GM21447 (cell line): ENCODE results near the gene NKIRAS2.

Experiments used
- ATAC-seq: cut with Tn5 transposase; IDR thresholded peaks from one replicate; pipeline ENCODE4 v1.9.1; 2021; ENCODE audit not compliant: unreplicated experiment

The NKIRAS2 gene

DNA sequence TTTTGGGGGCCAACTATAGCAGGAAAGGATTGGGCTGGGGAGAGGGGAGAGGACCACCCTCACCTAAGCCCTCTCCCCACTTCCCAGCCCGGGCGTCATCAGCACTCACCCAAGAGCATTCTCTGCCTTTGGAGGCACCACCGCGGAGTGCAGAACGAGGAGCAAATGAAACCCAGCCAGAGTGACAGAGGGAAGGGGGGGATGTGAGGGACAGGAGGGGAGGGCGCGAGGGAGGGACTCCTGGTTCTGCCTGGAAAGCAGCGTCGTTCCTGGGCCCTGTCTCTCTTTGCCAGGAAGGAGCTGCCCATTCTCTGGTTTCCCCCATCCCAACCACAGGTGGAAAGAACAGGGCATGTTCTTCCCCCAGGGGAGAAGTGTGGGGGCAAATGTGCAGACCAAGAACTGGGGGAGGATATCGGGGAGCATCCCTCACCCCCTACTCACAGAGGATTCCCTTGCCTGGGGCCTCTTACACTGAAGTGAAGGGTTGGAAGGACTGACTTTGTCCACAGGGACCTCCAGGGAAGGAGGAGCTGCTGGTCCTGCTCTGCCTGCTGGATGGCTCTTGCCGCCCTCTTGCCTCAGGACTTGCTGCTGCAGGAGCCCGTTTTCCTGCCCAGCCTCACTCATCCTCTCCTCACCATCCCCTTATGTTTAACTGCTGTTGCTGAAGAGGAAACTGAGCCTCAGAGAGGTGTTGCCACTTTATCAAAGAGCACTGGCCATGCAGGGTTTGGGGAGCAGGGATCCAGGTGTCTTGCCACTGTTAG, 34.0 kb downstream of the NKIRAS2 start:
- ATAC-seq, result no peak

DNA sequence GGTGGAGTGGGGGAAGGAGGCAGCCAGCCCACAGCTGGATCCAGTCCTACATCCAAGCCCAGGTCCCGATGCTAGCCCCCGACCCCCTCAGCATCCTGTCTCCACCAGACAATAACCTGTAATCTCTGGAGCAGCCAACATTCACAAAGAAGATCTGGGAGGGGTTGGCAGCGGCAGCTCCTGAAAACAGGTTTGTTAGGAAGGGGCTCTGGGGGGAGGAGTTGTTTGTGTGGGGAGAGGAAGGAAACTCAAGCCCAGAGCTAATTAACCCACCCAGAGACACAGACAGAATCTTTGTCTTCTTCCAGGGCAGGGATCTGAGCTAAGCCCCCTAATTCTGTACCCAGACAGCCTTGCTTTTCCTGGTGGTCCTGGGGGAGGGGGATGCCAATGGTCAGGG, 35.1 kb downstream of the NKIRAS2 start:
- no peak for ATAC-seq

DNA sequence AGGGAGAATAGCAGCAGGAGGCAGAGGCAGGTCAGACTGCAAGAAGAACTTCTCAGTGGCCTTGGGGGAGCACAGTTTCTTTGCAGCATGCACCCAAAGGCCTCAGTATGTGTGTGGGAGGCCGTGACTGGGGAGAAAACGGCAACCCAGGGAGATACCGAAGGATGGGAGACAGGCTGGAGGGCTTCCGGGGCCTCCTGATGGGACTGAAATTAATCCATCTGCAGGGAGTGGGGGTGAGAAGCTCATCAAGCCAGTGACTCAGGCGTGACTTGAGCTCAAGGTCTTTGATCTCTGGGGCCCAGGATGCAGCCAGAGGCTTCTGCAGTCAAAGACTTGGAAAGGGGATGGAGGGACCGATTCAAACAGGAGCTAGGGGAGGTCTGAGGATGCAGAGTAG, 35.6 kb downstream of the NKIRAS2 start:
- ATAC-seq, result no peak

DNA sequence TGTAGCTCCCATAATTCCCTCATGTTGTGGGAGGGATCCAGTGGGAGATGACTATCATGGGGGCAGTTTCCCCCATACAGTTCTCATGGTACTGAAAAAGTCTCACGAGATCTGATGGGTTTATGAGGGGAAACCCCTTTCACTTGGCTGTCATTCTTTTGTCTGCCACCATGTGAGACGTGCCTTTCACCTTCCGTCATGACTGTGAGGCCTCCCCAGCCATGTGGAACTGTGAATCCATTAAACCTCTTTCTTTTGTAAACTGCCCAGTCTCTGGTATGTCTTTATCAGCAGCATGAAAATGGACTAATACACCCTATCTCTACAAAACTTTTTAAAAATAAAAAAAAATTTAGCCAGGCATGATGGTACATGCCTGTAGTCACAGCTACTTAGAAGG, 36.7 kb downstream of the NKIRAS2 start:
- no peak for ATAC-seq

DNA sequence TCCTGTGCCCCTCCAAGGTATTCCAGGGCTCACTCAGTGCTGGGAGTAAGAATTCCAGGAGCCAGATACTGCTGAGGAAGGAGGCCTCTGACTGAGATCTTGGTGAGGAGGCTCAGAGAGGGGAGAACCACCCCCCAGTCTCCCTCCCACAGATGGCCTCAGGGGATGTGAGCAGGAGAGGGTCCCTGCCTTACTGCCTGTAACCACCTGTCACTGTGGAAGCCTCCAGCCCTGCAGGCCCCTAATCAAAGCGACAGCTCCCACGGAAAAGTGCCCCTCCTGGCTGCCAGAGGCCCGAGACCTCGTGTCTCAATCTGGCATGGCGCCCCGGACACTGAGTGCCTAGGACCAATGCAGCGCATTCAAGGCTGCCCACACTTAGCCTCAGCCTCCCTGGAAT, 38.2 kb downstream of the NKIRAS2 start:
- no peak for ATAC-seq

DNA sequence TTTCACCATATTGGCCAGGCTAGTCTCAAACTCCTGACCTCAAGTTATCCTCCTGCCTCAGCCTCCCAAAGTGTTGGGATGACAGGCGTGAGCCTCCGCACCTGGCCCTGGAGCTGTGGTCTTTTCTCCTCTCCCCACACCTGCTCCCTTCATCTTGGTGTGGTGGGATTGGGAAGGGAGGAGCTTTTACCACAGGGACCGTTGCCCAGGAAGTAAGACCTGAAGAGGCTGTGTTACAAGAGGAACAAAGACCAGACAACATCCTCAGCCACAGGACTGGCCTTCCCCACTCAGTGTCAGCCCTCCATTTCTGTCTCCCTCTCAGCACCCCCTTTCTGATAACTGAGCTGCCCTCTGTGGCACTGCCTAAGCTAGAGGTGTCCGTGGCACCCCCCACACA, 39.9 kb downstream of the NKIRAS2 start:
- ATAC-seq, result no peak

DNA sequence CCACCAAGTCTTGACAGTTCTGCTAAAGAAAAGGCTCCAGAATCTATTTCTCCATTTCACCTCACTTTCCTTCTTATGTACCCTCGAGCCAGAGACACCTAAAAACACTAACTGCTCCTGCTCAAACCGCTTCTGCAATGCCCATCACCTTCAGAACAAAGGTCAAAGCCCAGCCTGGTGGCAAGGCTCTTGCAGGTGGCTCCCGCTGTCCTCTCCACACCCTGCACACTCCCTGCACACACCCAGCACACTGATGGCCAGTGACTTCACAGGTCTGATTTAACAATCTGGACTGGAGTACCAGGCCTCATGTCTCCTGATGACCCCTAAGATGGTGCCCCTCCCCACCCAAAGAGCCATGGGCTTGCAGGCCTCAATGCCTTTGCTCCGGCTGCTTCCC, 40.3 kb downstream of the NKIRAS2 start:
- ATAC-seq, result no peak

DNA sequence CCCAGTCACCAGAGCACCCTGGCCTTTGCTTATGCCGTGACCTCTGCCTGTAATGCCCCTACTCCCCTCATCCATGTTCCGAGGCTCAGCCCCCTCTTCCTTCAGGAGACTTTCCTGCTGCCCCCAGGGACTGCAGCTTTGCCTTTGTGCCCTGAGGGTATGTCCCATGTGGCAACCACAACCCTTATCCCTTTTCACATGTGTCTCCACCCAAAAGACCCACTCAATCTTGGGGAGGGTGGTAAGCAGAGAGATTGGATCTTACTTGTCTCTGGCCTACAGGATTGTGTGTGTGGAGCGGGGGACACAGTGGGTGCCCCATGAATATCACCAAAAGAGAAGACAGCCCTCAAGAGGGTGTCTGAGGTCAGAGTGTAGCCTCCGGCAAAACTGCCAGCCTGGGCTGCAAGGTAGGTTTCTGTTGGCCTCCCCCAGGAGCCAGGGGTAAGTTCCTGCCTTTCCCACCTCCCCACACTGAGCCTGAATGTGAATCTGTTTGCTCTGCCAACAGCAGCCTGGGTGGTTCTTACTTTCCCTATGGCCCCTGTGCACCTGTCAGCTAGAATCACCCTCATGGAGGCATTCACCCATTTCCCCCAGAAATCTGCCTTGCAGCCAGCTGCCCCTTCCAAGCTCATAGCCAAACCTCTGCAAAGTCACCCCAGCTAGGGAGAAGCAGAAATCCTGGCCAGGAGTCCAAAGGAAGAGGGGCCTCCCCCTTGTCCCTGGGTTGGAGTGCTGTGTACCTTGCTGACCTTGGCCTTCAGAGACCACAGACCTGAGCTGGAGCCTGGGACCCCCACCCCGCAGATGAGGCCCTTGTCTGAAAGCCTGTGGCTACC, 42.0 kb downstream of the NKIRAS2 start:
- no peak for ATAC-seq

DNA sequence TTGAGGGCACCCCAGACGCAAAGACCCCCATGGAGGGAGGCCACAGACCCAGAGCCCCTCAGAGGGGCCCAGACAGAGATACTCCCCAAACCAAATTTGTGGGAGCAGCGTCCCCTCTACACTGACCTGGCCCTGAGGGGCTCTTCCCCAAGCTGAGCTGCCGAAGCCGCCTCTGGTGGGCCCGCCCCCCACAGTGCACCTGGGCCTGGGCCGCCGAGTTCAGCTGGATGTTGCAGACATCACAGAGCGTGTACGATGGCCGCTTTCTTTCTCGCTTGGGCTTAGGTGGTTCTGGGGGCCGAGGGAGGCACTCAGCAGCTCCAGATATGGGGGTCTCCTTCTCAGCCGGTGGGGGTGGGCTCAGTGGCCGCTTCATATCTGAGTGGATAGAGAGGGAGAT, 42.8 kb downstream of the NKIRAS2 start:
- no peak for ATAC-seq

DNA sequence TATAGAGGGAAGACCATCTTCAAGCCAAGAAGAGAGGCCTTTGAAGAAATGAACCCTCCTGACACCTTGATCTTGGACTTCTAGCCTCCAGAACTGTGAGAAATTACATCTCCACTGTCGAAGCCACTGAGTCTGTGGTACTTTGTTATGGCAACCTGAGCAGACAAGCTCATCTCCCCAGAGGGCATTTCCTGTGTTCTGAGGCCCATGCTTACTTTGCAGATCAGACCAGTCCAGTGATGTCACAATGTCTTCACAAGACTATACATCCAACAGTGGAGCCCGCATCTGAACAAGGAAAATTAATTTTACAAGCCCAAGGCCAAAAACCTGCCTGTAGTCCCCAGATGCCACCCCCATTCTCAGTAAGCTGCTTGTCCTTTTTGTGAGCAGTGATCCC, 45.3 kb downstream of the NKIRAS2 start:
- ATAC-seq, result no peak

DNA sequence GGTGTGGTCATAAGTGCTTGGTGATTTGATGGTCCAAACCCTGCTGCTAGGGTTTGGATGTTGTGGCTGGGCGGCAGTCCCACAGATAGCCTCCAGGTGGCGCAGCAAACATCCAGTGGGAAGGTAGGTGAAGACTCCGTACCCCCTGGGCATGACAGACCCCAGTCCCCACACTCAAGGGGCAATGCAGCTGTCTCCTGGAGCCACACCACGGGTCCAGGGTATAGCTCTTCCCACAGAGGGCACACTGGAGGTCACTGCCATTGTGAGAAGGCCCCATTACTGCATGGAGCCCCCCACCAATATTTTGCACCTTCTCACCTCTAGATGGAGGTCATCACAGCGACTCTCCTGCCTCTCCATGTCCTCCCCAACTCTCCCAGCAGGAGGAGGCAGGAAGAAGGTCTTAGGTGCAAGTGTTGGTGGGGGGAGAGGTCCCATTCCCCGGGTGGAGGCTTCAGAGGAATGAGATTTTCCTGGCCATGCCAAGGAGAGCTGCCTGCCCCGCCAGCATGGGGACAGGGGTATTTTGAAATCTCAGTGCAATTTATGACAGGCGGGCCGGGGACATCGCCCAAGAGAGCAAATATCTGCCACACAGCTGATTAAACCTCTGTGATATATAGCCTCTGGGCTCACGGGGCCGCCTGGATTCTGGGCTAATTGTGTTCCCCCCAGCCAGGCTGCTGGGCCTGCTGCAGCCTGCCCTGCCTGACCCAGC, 47.6 kb downstream of the NKIRAS2 start:
- no peak for ATAC-seq

DNA sequence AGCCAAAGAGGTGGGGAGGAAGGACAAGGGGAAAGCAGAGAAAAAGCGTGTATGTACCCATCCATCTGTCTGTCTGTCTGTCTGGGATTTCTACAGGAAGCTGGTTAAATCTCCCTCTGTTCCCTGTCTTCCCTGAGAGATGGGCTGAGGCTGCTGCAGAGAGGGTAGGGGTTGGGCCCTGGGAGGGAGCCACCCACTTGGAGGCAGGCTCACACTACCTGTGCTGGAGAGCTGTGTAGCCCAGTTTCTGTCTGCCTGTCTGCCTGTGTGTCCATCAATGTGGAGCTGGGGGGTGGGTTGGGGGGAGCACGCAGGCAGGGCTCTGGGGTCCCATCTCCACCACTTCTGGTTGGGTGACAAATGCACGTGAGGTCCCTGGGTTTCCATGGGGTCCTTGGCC, 49.1 kb downstream of the NKIRAS2 start:
- ATAC-seq, result no peak

DNA sequence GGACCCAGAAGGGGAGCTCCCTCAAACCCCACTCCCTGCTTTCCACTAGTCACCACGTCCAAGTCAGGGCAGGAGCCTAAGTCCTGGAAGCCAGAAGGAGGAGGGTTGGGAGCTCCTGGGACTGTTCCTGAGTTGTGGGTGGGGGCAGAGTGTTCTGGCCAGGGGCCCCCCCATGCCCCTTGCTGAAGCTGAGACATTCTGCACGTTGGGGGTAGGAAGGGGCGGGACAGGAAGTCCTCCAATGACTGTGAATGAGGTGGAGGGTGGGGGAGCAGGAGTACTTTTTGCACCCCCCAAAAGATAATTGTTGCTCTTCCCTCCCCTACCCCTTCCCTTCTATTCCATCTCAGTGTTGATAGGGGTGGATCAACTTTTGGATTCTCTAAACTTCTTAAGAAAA, 51.9 kb downstream of the NKIRAS2 start:
- ATAC-seq, result no peak

DNA sequence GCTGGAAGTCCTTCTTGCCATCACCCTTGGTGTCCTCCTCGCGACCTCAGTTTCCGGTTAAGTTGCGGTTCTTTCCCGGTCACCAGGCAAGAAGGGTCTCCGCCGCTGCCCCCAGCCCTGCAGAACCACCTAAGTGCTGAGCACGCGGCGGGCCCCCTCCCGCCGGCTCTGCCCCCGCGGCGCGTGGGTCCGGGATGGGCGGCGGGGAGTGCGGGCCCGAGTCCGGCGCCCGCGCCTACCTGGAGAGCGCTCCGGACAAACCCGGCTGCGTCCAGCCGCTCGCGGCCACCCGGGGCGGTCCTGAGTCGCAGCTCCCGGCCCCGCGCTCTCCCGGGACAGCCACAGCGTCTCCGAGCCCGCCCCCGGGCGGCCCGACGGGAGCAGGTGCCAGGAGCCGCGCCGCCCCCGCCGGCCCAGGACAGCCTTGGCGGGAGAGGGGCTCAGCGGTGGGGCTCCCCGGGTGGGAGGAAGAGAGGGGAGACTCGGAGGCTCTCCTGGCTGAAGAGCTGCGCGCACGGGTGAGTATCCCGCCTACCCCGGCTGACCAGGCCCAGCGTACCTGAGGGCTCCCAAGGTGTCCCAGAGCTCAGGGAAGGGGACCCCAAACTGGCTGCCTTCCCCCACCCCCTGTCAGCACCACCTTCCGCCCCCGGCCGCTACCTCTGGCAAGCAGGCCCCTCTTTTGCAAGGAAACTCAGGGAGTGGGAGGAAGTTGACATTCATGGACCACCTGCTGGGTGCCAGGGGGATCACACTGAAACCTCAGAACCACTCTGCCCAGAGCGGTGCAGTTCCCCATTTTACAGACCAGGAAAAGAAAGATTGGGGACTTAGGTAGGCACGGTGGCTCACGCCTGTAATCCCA, 52.7 kb downstream of the NKIRAS2 start:
- ATAC-seq, result no peak
